NCI-H345 (cell line): ENCODE results near the gene GTF3C5.
A peak's percentile ranks its signal among the peaks of the same experiment; 100 is the strongest.
"Not testable (repeated sequence)": the region's sequence is repeated elsewhere in the genome, so short reads cannot be mapped to it uniquely, and the experiment has no call there.

ENCODE experiments used
- DNase-seq: peaks from one replicate; lab custom pipeline; 2025; lab: John Stamatoyannopoulos, UW

Gene GTF3C5

DNA sequence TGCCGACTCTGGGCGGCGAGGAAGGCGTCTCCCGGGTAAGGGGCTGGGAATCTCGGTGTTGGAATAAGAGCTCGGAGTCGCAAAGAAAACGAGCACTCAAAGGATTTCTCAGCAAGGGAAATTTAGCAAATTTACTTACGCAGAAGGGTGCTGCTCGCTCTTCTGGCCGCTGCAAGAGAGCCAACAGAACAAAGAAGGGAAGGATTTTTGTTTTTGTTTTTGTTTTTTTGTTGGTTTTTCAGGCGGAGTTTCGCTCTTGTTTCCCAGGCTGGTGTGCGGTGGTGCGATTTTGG, 279 bp downstream of the GTF3C5 start:
- DNase-seq, result no peak

DNA sequence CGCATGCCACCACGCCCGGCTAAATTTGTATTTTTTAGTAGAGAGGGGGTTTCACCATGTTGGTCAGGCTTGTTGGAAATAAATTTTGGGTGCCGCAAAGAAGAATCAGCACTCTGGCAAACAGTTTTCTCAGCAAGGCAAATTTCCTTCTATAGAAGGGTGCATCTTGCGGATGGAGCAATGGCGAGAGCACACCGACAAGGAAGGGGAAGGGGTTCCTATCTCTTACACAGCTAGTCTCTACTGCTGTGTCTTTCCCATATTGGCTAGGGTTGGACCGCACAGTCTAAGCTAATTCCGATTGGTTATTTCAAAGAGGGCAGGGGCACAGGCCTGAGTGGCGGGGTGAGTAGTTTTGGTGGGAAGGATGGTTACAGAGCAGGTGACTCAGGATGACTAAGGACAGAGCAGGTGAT, 707 bp downstream of the GTF3C5 start:
- no peak for DNase-seq

DNA sequence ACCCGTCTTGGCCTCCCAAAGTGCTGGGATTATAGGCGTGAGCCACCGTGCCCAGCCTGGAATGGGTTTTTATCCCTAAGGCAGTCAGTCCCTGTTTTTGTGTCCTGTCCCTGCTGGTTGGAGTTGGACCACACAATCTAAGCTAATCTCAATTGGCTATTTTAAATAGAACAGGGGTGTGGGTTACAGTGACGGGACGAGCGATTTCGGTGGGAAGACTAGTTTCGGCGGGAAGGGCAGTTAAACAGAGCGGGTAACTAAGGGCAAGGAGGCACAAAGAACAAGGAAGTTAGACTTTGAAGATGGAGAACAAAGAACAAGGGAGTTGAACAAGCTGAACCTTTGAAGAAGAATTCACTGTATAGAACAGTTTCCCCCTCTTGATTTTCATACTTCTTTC, 1.4 kb downstream of the GTF3C5 start:
- DNase-seq, result no peak

DNA sequence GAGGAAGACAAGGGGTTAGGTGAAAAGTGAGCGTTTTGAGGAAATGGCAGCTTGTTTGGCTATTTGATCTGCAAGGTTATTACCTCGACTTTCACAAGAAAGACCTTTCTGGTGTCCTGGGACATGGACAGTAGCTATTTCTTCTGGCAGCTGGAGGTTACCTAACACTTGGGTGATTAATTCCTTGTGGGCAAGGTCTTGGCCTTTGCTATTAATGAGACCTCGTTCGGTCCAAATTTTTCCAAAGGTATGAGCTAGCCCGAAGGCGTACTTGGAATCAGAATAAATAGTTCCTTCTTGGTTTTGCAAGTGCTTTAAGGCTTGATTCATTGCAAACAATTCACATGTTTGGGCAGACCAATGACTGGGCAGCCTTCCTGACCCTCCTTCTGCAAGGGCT, 4.9 kb downstream of the GTF3C5 start:
- no peak for DNase-seq

DNA sequence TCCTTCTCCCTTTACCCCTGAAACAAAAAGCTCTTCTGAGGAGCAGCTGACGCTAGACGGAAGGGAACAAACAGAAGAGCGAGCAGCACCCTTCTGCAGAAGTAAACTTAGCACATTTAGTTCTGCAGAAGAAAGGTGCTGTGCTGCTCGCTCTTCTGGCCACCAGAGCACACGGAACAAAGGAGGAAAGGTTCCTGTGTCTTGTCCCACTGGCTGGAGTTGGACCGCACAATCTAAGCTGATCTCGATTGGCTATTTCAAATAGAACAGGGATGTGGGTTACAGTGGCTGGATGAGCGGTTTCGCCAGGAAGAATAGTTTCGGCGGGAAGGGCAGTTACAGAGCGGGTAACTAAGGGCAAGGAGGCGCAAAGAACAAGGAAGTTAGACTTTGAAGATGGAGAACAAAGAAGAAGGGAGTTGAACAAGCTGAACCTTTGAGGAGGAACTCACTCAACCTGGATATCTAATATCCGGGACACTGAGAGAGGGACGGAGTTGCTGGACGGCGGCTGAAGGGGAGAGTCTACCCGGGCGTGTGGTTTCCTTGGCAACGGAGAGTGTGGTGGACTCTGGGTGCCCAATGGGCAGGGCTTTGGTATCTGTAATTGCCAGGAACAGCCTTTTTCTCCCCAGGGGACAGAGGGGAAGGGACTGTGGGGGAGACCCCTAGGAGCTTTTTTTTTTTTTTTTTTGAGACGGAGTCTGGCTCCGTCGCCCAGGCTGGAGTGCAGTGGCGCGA, 7.1 kb downstream of the GTF3C5 start:
- DNase-seq, result no peak

DNA sequence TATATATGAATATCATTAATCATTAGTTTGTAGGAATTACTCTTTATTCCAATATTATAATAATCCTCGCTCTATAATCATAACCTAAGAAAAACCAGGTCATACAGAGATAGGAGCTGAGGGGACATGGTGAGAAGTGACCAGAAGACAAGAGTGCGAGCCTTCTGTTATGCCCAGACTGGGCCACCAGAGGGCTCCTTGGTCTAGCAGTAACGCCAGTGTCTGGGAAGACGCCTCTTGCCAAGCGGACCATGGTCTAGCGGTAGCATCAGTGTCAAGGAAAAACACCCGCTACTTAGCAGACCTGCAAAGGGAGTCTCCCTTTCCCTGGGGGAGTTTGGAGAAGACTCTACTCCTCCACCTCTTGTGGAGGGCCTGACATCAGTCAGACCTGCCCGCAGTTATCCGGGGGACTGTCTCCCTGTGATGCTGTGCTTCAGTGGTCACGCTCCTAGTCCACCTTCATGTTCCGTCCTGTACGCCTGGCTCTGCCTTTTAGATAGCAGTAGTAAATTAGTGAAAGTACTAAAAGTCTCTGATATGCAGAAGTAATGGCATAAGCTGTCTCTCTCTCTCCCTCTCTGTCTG, 10.2 kb downstream of the GTF3C5 start:
- DNase-seq, result not testable (repeated sequence)

DNA sequence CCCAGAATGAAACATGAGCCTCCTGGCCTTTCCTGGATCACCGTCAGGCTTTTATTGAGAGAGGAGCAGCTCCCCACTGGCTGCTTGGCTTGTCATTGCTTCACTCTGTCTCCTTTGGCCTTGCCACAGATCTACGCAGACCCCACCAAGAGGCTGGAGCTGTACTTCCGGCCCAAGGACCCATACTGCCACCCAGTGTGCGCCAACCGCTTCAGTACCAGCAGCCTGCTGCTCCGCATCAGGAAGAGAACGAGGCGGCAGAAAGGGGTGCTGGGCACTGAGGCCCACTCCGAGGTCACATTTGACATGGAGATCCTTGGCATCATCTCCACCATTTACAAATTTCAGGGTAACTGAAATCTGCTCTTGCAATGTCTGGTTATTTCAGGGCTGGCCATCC, 11.2 kb downstream of the GTF3C5 start:
- DNase-seq, result no peak

DNA sequence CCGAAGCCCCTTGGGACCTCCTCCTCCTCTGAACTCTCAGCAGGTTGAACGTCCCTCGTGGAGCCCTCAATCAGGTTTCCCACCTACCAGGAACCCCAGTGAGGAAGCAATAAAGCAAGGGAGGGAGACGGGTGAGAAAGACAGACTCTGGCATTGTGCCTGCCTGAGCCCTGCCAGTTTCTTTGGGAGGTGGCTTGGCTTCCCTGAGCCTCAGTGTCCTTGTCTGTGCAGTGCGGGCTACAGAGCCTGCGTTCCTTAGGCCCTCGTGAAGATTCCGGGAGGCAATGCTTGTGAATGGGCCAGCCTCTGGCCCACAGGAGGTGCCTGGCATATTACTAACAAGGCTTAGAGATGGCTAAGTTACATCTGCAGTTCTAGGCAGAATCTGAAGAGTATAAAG, 11.9 kb downstream of the GTF3C5 start:
- DNase-seq, result no peak

DNA sequence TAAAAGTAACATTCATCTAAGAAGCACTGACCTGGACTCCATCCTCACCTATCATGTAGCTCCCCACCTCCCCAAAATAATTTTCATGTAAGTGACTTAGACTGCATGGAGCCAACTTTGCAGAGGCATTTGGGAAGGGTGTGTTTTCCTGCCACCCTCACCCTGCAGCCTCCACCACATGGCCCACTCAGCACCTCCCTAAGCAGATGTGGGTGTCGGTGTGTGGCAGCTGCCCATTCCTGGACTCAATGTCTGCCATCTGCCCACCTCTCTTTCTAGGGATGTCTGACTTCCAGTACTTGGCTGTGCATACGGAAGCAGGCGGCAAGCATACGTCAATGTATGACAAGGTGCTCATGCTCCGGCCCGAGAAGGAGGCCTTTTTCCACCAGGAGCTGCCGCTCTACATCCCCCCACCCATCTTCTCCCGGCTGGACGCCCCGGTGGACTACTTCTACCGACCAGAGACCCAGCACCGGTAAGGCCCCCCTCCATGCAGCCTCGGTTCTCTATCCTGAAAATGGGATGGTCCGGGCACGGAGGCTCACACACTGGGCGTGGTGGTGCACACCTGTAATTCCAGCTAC, 12.7 kb downstream of the GTF3C5 start:
- DNase-seq, result no peak

DNA sequence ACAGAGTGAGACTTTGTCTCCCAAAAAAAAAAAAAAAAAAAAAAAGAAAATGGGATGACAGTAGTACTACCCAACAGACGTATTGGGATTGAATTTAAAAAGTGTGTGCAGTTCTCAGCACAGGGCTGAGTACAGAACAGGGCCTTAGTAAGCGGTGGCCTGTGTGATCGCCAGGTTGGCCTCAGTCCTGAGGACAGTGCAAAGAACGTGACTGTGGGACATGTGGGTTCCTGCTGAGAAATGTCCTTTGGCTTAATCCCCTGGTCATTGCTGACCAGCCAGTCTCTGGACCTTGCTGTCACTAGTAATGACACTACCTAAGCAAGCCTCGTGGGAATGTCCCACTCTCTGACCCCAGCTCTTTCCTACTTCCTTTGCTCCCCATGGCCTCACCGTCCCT, 13.3 kb downstream of the GTF3C5 start:
- DNase-seq, result no peak

DNA sequence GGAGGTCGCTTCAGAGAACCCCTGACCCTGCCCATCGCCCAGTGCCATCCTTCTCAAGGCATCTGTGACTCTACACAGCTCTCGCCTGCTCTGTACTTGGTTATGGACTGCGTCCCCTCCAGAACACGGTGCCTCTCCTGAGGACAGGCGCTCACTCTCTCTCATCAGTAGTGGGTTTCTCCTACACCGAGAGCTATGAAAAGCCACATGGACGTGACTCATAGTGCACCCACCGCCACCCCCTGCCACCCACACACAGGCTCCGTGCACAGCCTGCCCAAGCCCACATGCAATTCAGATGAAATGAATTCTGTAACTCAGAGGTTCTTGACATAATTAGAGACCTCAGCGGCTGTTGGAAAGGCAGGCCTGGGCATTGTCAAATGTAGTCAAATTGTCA, 13.9 kb downstream of the GTF3C5 start:
- DNase-seq, result no peak

DNA sequence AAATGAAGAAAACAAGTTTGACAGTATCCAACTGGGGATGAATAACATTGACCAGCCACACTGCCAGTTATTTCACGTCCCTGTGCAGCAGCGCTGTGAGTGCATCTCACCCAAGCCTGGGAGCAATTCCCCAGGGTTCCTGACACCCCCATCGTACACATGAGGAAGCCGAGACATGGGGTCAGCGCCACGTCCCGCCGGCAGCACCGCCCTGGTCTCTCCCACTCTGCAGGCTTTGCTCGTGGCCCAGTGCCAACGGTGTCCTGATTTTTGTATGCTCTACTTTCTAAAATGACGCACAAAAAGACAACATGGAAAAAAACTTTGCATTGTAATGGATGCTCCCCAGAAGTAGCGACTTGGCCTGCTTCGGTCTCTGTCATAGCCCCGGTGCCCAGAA, 14.3 kb downstream of the GTF3C5 start:
- DNase-seq, result no peak

DNA sequence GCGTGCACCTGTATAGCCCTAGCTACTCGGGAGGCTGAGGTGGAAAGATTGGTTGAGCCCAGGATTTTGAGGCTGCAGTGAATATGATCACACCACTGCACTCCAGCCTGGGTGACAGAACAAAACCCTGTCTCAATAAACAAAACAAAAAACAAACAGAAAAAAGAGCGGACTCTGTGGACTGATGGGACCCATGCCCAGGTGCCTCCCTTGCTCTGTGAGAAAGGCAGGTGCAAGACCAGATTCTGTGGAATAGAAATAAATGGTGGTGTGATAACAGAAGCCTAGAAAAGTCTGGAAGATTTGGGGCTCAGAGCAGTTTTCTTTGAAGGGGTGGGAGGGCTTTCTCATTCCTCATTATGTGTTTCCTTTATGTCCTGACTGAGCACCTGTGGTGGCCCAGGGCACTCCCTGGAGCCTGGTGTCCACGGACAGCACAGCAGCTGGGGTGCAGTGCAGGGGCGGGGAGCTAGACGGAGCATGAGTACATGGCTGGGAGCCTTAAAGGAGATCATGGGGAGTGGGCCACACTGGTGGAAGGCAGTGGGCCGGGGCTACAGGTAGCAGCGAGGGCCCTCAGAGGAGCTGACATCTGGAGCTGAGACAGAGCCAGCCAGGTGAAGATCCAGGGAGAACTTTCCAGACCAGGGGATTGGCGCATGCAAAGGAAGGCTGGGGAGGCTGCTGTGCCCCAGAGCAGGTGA, 15.6 kb downstream of the GTF3C5 start:
- DNase-seq, result no peak

DNA sequence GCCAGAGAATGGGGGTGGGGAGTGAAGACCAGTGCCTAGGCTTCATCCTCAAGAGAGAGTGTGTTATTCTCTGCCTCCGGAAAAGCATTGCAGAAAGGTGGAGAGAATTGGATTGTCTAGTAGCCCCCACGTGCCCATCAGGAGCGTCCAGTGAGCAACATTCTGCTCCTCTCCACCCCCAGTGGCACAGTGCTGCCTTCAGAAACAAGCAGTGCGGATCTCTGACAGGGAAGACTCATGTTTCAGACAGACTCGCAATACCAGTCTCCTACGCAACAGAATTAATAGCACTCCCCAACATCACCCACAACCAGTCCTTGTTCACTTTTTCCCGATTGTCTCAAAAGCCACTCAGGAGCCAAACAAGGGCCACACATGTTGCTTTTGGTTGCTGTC, 16.1 kb downstream of the GTF3C5 start:
- DNase-seq, result no peak

DNA sequence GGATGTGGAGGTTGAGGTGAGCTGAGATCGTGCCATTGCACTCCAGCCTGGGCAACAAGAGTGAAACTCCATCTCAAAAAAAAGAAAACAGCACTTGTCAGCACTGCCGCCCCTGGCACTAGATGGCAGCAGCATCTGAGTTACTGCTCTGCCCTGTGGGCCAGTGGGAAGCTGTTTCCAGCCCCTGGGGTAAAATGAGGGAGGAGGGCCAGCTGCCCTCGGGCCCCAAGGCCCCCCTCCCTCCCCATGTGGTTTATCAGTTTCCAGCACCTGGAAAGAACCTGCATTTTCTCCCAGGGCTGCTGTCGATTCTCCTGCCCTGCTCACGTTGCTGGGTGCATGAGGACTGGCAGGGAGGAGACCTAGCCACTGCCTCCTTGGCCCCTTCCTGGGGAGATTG, 17.8 kb downstream of the GTF3C5 start:
- no peak for DNase-seq

DNA sequence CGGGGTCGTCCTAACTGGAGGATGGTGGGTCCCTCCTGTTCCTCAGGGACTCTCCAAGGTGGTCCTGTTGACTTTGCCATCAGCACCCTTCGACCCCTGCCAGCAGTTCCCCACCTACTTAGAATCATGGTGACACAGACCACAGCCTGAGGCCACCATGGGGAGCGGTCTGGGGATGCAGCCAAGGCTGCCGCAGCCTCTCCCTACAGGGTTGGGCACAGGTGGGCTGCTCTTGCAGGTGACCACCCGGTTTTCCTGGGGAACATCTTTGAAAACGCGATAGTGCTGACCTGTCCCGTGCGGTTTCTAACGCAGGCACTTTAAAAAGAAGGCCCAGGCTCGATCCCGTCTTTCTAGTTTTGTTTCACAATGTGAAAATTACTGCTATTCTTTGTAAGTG, 18.2 kb downstream of the GTF3C5 start:
- no peak for DNase-seq

DNA sequence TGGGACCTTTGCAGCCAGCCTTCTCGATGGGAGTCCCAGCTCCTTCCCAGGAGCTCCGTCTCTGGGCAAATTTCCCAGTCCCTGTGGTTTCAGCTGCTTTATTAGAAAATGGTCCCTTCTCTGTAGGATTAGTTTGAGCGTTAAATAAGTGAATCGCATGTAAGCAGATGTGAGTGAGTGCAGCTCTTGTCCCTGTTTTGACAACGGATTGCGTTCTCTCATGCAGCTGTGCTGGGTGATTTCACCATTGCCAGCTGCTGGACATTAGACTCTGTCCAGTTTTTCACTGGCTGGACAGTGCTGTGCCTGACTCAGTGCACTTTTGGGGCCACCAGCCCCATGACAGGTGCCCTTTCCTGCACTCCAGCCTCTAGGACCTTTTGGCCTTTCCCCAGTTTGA, 19.3 kb downstream of the GTF3C5 start:
- DNase-seq, result peak; percentile 39

DNA sequence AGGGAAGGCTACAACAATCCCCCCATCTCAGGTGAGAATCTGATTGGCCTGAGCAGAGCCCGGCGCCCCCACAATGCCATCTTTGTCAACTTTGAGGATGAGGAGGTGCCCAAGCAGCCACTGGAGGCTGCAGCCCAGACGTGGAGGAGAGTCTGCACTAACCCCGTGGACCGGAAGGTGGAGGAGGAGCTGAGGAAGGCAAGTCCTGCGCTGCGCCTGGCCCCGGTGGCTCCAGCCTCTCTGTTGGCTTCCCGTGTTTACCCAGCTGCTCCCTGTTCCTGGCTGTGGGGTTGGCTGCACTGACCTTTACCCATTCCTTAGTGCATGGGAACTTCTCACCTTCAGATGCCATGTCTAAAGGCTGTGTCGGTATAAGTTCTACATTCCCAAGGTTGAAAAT, 20.0 kb downstream of the GTF3C5 start:
- DNase-seq, result no peak

DNA sequence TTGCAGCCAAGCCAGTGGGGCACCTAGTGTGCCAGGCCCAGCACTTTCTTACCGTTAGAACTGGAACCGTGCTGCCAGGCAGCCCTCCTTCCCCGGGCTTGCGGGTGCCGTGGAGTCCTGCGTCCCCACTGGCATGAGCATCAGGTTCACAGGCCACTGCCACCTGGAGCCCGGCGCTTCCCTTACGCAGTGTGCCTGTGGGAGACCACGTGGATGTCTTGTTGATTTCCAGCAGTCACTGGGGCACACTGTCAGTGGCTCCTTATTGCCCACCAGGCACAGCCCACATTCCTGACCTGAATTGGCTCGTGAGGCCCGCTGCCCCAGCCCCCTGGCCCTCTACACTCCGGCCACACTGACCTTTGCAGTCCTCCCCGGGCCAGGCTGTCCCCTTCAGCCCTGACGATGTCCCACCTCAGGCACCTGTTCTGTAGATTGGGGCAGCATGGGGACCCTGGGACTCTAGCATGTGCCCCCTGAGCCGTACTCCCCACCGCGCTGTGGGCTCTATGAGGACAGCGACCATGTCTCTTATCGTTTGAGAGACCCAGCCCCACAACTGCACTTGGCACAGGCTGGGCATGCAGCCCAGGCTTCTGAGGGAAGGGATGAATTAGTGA, 20.6 kb downstream of the GTF3C5 start:
- DNase-seq, result no peak

DNA sequence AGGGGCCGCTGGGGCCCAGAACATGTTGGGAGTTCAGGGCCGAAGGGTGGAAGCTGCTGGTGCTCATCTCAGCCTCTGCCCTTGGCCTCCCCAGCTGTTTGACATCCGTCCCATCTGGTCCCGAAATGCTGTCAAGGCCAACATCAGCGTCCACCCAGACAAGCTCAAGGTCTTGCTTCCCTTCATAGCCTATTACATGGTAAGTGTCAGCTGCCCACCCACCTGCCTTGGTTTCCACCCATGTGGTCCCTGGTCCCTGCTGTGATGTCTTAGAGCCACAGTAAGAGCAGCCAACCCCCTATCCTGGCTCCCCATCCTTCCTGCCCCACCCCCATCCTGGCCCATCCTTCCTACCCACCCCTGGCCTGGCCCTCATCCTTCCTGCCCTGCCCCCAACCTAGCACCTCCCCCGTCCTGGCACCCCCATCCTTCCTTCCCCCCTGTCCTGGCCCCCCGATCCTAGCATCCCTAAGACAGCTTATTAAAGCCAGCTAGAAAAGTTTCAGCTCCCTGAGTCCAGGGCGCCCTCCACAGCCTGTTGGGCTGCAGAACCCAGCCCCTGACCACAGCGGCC, 21.3 kb downstream of the GTF3C5 start:
- DNase-seq, result no peak

DNA sequence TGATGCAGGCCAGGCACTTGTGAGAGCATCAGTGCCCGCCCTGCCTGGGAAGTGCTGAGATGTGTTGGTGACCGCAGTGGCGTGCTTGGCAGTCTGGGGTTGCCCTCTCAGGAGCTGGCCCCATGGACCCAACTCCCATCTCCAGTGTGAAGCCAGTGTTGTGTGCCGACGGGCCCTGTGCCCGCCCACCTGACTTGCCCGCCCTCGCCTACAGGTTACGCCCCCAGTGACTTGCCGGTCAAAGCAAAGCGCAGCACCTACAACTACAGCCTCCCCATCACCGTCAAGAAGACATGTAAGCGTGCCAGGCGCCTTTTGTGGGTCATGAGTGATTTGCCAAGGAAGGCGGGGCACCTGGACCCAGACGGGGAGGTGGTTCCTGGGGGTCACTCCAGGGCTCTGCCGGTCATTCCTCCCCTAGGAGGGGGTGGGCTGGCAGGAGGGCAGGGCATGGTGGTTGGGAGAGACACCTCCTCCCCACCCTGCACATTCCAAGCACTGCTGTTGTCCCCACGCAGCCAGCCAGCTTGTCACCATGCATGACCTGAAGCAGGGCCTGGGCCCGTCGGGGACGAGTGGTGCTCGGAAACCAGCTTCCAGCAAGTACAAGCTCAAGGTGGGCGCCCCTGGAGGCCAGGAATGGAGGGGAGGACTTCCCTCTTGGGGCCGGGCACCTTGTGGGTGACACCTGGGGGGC, 23.5 kb downstream of the GTF3C5 start:
- DNase-seq, result no peak

DNA sequence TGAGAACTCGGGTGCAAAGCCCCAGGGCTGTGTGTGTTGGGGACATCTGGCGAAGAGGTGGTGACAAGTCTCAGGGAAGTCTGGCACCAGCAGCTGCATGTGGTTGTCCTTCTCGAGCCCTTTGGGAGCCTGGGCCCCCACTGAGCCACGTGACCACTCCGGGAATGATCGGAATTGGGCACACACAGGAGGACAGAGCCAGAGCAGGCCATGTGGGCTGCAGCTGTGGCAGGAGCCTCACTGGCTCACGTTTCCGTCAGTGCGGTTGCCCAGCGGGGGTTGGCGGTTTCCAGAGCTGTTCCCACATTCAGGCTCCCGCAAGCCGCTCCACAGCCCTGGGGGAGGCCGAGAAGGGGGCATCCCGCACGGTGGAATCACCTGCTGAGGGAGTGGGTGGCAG, 24.2 kb downstream of the GTF3C5 start:
- no peak for DNase-seq
